HepG2 (cell line): Measurements from ENCODE around the gene LHPP. TPM values are rescaled to one million over a fixed set of nuclear protein-coding genes. Genes with fewer than 3 reads are reported as not detected.
A peak's percentile ranks its signal among the peaks of the same experiment; 100 is the strongest.

Experiments
- ATAC-seq: fragments of 200-7000 bp; cut with Tn5 transposase; 3 replicates; pipeline ENCODE4 v1.9.1; 2020; ENCODE audit warnings: mild to moderate bottlenecking, moderate library complexity
- BruUV-seq: library from RNA; stranded (reverse); fragments of 400-500 nt; replicated peaks from 2 replicates; lab custom pipeline; 2021; lab: Mats Ljungman, UMichigan
- CTCF ChIA-PET: fragments of 300-600 bp; formaldehyde crosslinking; extraction: SDS; loops from one replicate; lab custom pipeline; 2021; ENCODE audit warnings: low total read pairs, inconsistent platforms, low intra/inter-chr PET ratio; lab: Yijun Ruan, JAX
- POLR2A ChIA-PET: fragments of 350-600 bp; sonication (Branson Sonifier 250); formaldehyde crosslinking; loops from one replicate; lab custom pipeline; 2020; ENCODE audit warnings: antibody characterized with exemption, inconsistent platforms; lab: Yijun Ruan, JAX
- DNase-seq: peaks from one replicate; pipeline ENCODE4 v3.0.0-alpha.2; 2015; ENCODE audit warnings: low spot score
- FAIRE-seq: peaks from 3 replicates; lab custom pipeline; 2011; peaks lifted over from hg19 to GRCh38; lab: Jason Lieb, UNC
- H2AFZ ChIP-seq: one replicate; pipeline ENCODE4 v1.6.1; 2011; ENCODE audit warnings: low read length, inconsistent platforms
- H3K27ac ChIP-seq: fragments of 300-600 bp; 3 replicates; pipeline ENCODE4 v1.8.0; 2011; ENCODE audit warnings: mixed run types, mild to moderate bottlenecking, mixed read lengths, low read length, inconsistent platforms; ENCODE audit not compliant: insufficient read depth; ENCODE audit errors: extremely low read length
- H3K27me3 ChIP-seq, 2 experiments: fragments of 200-600 bp in 1 of 2; 2 replicates in 1 of 2; 3 replicates in 1 of 2; pipeline versions ENCODE4 v1.6.0 to v1.8.0; 2011; ENCODE audit warnings: low read length in 2 of 2, mild to moderate bottlenecking in 2 of 2, moderate library complexity in 2 of 2, inconsistent platforms in 1 of 2; ENCODE audit not compliant: insufficient read depth in 2 of 2, control insufficient read depth in 1 of 2
- H3K36me3 ChIP-seq, 2 experiments: fragments of 200-600 bp in 1 of 2; replicated peaks in 1 of 2; 2 replicates in 1 of 2; 3 replicates in 1 of 2; pipeline versions ENCODE4 v1.5.1 to v1.8.0; 2011; ENCODE audit warnings: low read length in 2 of 2, inconsistent platforms in 1 of 2; ENCODE audit not compliant: insufficient read depth in 2 of 2, control insufficient read depth in 1 of 2
- H3K4me1 ChIP-seq: 2 replicates; pipeline ENCODE4 v1.5.1; 2012; ENCODE audit warnings: low read length, inconsistent platforms; ENCODE audit not compliant: insufficient read depth
- H3K4me2 ChIP-seq: 2 replicates; pipeline ENCODE4 v1.6.0; 2011; ENCODE audit warnings: low read depth, low read length, inconsistent platforms
- H3K4me3 ChIP-seq, 3 experiments: fragments of 200-600 bp in 1 of 3; sonication (generic), shearing (Covaris generic) in 1 of 3; replicated peaks in 1 of 3; 2 replicates each; pipeline ENCODE4 v1.5.1; 2011 to 2016; ENCODE audit warnings: low read length in 3 of 3, inconsistent platforms in 2 of 3, low read depth in 2 of 3, mild to moderate bottlenecking in 2 of 3, control low read depth in 1 of 3, mixed read lengths in 1 of 3; ENCODE audit not compliant: insufficient read depth in 1 of 3
- H3K79me2 ChIP-seq: one replicate; pipeline ENCODE4 v1.6.1; 2011; ENCODE audit warnings: low read length, inconsistent platforms; ENCODE audit not compliant: insufficient read depth
- H3K9ac ChIP-seq: 2 replicates; pipeline ENCODE4 v1.6.0; 2011; ENCODE audit warnings: mild to moderate bottlenecking, low read depth, low read length, inconsistent platforms; ENCODE audit not compliant: insufficient read depth
- H3K9me3 ChIP-seq: 2 replicates; pipeline ENCODE4 v1.5.1; 2012; ENCODE audit warnings: mild to moderate bottlenecking, low read length
- H4K20me1 ChIP-seq: 2 replicates; pipeline ENCODE4 v1.6.0; 2011; ENCODE audit warnings: inconsistent platforms, mild to moderate bottlenecking, low read length, moderate library complexity; ENCODE audit not compliant: insufficient read depth
- GTF3A ChIP-seq: sonication (generic); formaldehyde crosslinking; conservative IDR thresholded peaks from 2 replicates; pipeline ENCODE4 v1.4.0; 2020; ENCODE audit warnings: mild to moderate bottlenecking, missing genetic modification reagents
- MATR3 ChIP-seq: sonication (generic); formaldehyde crosslinking; IDR thresholded peaks from 2 replicates; pipeline ENCODE4 v1.4.0; 2020; ENCODE audit warnings: missing genetic modification reagents
- ZNF180 ChIP-seq: sonication (generic); formaldehyde crosslinking; IDR thresholded peaks from 2 replicates; pipeline ENCODE4 v1.4.0; 2020; ENCODE audit warnings: low read depth, missing genetic modification reagents, borderline replicate concordance
- ZNF446 ChIP-seq: sonication (generic); formaldehyde crosslinking; IDR thresholded peaks from 2 replicates; pipeline ENCODE4 v1.5.0; 2020; ENCODE audit warnings: mild to moderate bottlenecking, missing genetic modification reagents
- ZNF451 ChIP-seq: sonication (generic); formaldehyde crosslinking; IDR thresholded peaks from 2 replicates; pipeline ENCODE4 v1.5.0; 2020; ENCODE audit warnings: mild to moderate bottlenecking, missing genetic modification reagents
- ZNF563 ChIP-seq: sonication (generic); formaldehyde crosslinking; IDR thresholded peaks from 2 replicates; pipeline ENCODE4 v1.8.0; 2022; ENCODE audit warnings: mild to moderate bottlenecking, moderate library complexity, missing genetic modification reagents
- WGBS: methylation state at CpG from one replicate; pipeline ENCODE4 v1.1.6; 2017; ENCODE audit warnings: low lambda C conversion rate; 5-methylcytosine and 5-hydroxymethylcytosine counted together
- in situ Hi-C: cut with HindIII; loops from 2 replicates; pipeline ENCODE4 v1.10.0; 2017; ENCODE audit warnings: low pct_unique_long_range_greater_than_20kb; ENCODE audit not compliant: extremely low pct_ligation_motif_present
- intact Hi-C: fragments of 100-400 bp; cut with micrococcal nuclease; formaldehyde crosslinking; loops from one replicate; pipeline ENCODE4 v1.10.0; 2022; ENCODE audit not compliant: unreplicated experiment
- polyA plus RNA-seq, 8 experiments: library from polyadenylated mRNA; depleted of rRNA in 3 of 8; stranded (reverse) in 7 of 8; unstranded in 1 of 8; fragments of >200 nt; fragmentation: Illumina TruSeq in 4 of 8; extraction: Trizol in 4 of 8; gene quantifications; 2 replicates each; pipeline versions ENCODE4 v1.2.1 to v1.2.3, GENCODE V29; 2011 to 2016; ENCODE audit warnings: low read depth in 4 of 8, missing spikeins in 1 of 8, mixed read lengths in 1 of 8; ENCODE audit not compliant: insufficient read depth in 1 of 8
- total RNA-seq, 5 experiments: library from RNA; depleted of rRNA; stranded (reverse); fragments of >200 nt; fragmentation: Illumina TruSeq; extraction: Trizol; gene quantifications; 2 replicates each; pipeline ENCODE4 v1.2.3, GENCODE V29; 2016; ENCODE audit warnings: low read depth in 1 of 5
- TF ChIP-seq, protein P1 (sequence below): sonication (generic); formaldehyde crosslinking; IDR thresholded peaks from 2 replicates; pipeline ENCODE4 v1.9.0; 2021; ENCODE audit warnings: missing genetic modification reagents, borderline replicate concordance
- TF ChIP-seq, protein P2 (sequence below): sonication (generic); formaldehyde crosslinking; conservative IDR thresholded peaks from 2 replicates; pipeline ENCODE4 v1.4.0; 2020; ENCODE audit warnings: missing genetic modification reagents
- TF ChIP-seq, protein P3 (sequence below): sonication (generic); formaldehyde crosslinking; IDR thresholded peaks from 2 replicates; pipeline ENCODE4 v1.4.0; 2020; ENCODE audit warnings: mild to moderate bottlenecking, missing genetic modification reagents, borderline replicate concordance

Gene LHPP
- total and polyA plus RNA-seq, 2 of the 13 experiments (the other 11 are each of a cell fraction or from before 2014, with no cell fraction given): 5.2 to 13.1 TPM

DNA sequence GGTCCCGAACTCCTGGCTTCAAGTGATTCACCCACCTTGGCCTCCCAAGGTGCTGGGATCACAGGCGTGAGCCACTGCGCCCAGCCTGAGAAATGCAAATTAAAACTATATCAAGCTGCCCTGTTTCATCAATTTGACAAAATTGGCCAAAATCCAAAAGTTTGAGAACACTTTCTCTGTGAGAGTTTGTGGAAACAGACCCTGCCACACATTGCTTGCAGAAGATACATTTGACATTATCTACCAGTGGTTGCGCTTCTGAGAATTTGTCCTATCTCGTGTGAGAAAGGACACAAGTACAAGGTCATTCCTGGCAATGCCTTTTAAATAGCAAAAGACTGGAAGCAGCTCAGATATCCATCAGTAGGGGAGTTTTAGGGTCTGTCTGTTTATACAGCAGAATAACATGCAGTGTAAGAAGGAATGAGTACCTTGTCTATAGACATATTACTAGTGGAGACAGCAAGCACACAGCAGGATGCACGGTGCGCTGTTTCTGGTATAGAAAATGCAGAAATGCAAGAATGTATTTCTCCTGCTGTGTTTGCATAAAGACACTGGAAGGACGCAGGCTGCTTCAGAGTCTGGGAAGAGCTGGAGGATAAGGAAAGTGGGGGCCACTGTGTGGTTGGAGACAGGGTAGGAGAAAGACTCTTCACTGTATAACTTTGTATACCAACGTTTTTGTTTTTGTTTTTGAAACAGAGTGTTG is 4.3 kb downstream of the LHPP start:
- H3K27me3 ChIP-seq: no peaks in the 10 kb centered on the region; a peak in 1 of 5 replicates
- DNase-seq (no peak), FAIRE-seq (peak; percentile 8), ATAC-seq (no peak)
- H3K4me1 ChIP-seq: peaks cover 85% of the 10 kb centered on the region
- H3K36me3 ChIP-seq: no peaks in the 10 kb centered on the region
- H3K79me2 ChIP-seq: no peaks in the 10 kb centered on the region
- no peak overlapping the region for H3K27ac ChIP-seq
- intact Hi-C loops (no loop called here), in situ Hi-C loops (no loop called here)
- no peaks in the 10 kb centered on the region for H3K9me3 ChIP-seq
- 56% methylated on average over 9 of the region's 9 CpGs for WGBS
- no peak overlapping the region for H3K4me3 ChIP-seq
- no peak overlapping the region for H2AFZ ChIP-seq
- POLR2A ChIA-PET: interaction anchor here (1.4 kb wide), 1 partner anchor 47 kb away, joined by 4 read pairs; the partner anchor contains the start of gene OAT
- BruUV-seq: no TSS peak
- 0 out of 2 replicates have a peak, but pooled peaks cover 6% of the 10 kb centered on the region for H4K20me1 ChIP-seq
- H3K9ac ChIP-seq: no peak overlapping the region
- peak overlapping the region; percentile 16; the same call in 1 of the 2 replicates for H3K4me2 ChIP-seq
- CTCF ChIA-PET: no interaction called here
- no peak for TF ChIP-seq ZNF446 (CRISPR knock-in tag)
- TF ChIP-seq, protein P1, sequence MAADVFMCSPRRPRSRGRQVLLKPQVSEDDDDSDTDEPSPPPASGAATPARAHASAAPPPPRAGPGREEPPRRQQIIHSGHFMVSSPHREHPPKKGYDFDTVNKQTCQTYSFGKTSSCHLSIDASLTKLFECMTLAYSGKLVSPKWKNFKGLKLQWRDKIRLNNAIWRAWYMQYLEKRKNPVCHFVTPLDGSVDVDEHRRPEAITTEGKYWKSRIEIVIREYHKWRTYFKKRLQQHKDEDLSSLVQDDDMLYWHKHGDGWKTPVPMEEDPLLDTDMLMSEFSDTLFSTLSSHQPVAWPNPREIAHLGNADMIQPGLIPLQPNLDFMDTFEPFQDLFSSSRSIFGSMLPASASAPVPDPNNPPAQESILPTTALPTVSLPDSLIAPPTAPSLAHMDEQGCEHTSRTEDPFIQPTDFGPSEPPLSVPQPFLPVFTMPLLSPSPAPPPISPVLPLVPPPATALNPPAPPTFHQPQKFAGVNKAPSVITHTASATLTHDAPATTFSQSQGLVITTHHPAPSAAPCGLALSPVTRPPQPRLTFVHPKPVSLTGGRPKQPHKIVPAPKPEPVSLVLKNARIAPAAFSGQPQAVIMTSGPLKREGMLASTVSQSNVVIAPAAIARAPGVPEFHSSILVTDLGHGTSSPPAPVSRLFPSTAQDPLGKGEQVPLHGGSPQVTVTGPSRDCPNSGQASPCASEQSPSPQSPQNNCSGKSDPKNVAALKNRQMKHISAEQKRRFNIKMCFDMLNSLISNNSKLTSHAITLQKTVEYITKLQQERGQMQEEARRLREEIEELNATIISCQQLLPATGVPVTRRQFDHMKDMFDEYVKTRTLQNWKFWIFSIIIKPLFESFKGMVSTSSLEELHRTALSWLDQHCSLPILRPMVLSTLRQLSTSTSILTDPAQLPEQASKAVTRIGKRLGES: no peak
- TF ChIP-seq, protein P2, sequence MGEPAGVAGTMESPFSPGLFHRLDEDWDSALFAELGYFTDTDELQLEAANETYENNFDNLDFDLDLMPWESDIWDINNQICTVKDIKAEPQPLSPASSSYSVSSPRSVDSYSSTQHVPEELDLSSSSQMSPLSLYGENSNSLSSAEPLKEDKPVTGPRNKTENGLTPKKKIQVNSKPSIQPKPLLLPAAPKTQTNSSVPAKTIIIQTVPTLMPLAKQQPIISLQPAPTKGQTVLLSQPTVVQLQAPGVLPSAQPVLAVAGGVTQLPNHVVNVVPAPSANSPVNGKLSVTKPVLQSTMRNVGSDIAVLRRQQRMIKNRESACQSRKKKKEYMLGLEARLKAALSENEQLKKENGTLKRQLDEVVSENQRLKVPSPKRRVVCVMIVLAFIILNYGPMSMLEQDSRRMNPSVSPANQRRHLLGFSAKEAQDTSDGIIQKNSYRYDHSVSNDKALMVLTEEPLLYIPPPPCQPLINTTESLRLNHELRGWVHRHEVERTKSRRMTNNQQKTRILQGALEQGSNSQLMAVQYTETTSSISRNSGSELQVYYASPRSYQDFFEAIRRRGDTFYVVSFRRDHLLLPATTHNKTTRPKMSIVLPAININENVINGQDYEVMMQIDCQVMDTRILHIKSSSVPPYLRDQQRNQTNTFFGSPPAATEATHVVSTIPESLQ: no peak
- no peak for TF ChIP-seq ZNF563
- no peak for TF ChIP-seq ZNF180
- no peak for TF ChIP-seq GTF3A (CRISPR knock-in tag)
- no peak for TF ChIP-seq ZNF451 (CRISPR knock-in tag)
- no peak for TF ChIP-seq MATR3 (CRISPR knock-in tag)
- TF ChIP-seq, protein P3, sequence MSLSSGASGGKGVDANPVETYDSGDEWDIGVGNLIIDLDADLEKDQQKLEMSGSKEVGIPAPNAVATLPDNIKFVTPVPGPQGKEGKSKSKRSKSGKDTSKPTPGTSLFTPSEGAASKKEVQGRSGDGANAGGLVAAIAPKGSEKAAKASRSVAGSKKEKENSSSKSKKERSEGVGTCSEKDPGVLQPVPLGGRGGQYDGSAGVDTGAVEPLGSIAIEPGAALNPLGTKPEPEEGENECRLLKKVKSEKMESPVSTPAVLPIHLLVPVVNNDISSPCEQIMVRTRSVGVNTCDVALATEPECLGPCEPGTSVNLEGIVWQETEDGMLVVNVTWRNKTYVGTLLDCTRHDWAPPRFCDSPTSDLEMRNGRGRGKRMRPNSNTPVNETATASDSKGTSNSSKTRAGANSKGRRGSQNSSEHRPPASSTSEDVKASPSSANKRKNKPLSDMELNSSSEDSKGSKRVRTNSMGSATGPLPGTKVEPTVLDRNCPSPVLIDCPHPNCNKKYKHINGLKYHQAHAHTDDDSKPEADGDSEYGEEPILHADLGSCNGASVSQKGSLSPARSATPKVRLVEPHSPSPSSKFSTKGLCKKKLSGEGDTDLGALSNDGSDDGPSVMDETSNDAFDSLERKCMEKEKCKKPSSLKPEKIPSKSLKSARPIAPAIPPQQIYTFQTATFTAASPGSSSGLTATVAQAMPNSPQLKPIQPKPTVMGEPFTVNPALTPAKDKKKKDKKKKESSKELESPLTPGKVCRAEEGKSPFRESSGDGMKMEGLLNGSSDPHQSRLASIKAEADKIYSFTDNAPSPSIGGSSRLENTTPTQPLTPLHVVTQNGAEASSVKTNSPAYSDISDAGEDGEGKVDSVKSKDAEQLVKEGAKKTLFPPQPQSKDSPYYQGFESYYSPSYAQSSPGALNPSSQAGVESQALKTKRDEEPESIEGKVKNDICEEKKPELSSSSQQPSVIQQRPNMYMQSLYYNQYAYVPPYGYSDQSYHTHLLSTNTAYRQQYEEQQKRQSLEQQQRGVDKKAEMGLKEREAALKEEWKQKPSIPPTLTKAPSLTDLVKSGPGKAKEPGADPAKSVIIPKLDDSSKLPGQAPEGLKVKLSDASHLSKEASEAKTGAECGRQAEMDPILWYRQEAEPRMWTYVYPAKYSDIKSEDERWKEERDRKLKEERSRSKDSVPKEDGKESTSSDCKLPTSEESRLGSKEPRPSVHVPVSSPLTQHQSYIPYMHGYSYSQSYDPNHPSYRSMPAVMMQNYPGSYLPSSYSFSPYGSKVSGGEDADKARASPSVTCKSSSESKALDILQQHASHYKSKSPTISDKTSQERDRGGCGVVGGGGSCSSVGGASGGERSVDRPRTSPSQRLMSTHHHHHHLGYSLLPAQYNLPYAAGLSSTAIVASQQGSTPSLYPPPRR (CRISPR knock-in tag): no peak
